ENCODE results near the gene DACH1. TPM values are rescaled to one million over a fixed set of nuclear protein-coding genes. Genes with fewer than 3 reads are reported as not detected.

DACH1 gene
- total RNA-seq, 4 donors from 2014 or later = 0.08 to 2.3 (median 0.71) TPM

GRCh38 chr13:71699342-71699741 lies 167.7 kb downstream of the DACH1 start:
- H3K4me3 ChIP-seq = no peak overlapping the region
- no peaks in the 10 kb centered on the region for H3K9me3 ChIP-seq
- no peak overlapping the region for H3K27ac ChIP-seq
- 81 to 83% methylated on average over 2 of the region's 2 CpGs for WGBS, 2 donors
- TF ChIP-seq POLR2A (IDR thresholded peaks at IDR 0.05) = no peak
- no peak for TF ChIP-seq CTCF (IDR thresholded peaks at IDR 0.05)
- intact Hi-C loops (cut with DNase I) = no loop called here
- H3K27me3 ChIP-seq = no peaks in the 10 kb centered on the region
- H3K36me3 ChIP-seq = no peaks in the 10 kb centered on the region
- H3K4me1 ChIP-seq = no peaks in the 10 kb centered on the region
- no peak for DNase-seq

- no peaks in the 10 kb centered on the region for H3K9me3 ChIP-seq
- H3K4me3 ChIP-seq = no peak overlapping the region
- DNase-seq = no peak
- H3K27me3 ChIP-seq = no peaks in the 10 kb centered on the region
- H3K4me1 ChIP-seq = no peaks in the 10 kb centered on the region
- no peak overlapping the region for H3K27ac ChIP-seq
- H3K36me3 ChIP-seq = no peaks in the 10 kb centered on the region
- WGBS, 2 donors = 86 to 94% methylated on average over 1 of the region's 1 CpG
- intact Hi-C loops (cut with DNase I) = no loop called here
- TF ChIP-seq POLR2A (IDR thresholded peaks at IDR 0.05) = no peak
- TF ChIP-seq CTCF (IDR thresholded peaks at IDR 0.05) = no peak
Measured at GRCh38 chr13:71695662-71696061, 171.3 kb downstream of the DACH1 start.

GRCh38 chr13:71685072-71685471 lies 181.9 kb downstream of the DACH1 start:
- TF ChIP-seq CTCF (IDR thresholded peaks at IDR 0.05) = no peak
- TF ChIP-seq POLR2A (IDR thresholded peaks at IDR 0.05) = no peak
- no peak overlapping the region for H3K4me3 ChIP-seq
- no peaks in the 10 kb centered on the region for H3K27me3 ChIP-seq
- intact Hi-C loops (cut with DNase I) = no loop called here
- no peak for DNase-seq
- H3K36me3 ChIP-seq = no peaks in the 10 kb centered on the region
- no peaks in the 10 kb centered on the region for H3K4me1 ChIP-seq
- no peaks in the 10 kb centered on the region for H3K9me3 ChIP-seq
- WGBS, 2 donors = 36 to 59% methylated on average over 3 of the region's 3 CpGs
- no peak overlapping the region for H3K27ac ChIP-seq

GRCh38 chr13:71681901-71682613 lies 184.9 kb downstream of the DACH1 start:
- Histone ChIP-seq H3K27ac (no peak overlapping the region), H3K9me3 (no peaks in the 10 kb centered on the region), H3K36me3 (no peaks in the 10 kb centered on the region), H3K27me3 (no peaks in the 10 kb centered on the region), H3K4me3 (no peak overlapping the region), H3K4me1 (no peaks in the 10 kb centered on the region)
- TF ChIP-seq CTCF (IDR thresholded peaks at IDR 0.05) (no peak), POLR2A (IDR thresholded peaks at IDR 0.05) (no peak)
- DNase-seq = no peak
- 63 to 71% methylated on average over 6 of the region's 6 CpGs for WGBS, 2 donors
- intact Hi-C loops (cut with DNase I) = no loop called here

GRCh38 chr13:71677124-71677523 lies 189.9 kb downstream of the DACH1 start:
- no peaks in the 10 kb centered on the region for H3K9me3 ChIP-seq
- H3K27me3 ChIP-seq = no peaks in the 10 kb centered on the region
- WGBS, 2 donors = 82 to 87% methylated on average over 2 of the region's 2 CpGs
- no peak for DNase-seq
- H3K4me3 ChIP-seq = no peak overlapping the region
- H3K36me3 ChIP-seq = no peaks in the 10 kb centered on the region
- H3K27ac ChIP-seq = no peak overlapping the region
- intact Hi-C loops (cut with DNase I) = no loop called here
- H3K4me1 ChIP-seq = no peaks in the 10 kb centered on the region
- TF ChIP-seq POLR2A (IDR thresholded peaks at IDR 0.05) = no peak
- TF ChIP-seq CTCF (IDR thresholded peaks at IDR 0.05) = no peak

Data from esophagus squamous epithelium (tissue), 5 donors.